SU-DHL-6 (cell line): ENCODE measurements around the gene MYBL2.
"Not testable (repeated sequence)": the region's sequence is repeated elsewhere in the genome, so short reads cannot be mapped to it uniquely, and the experiment has no call there.

Experiments used
- H2AFZ ChIP-seq: fragments of 200-600 bp; sonication (generic); 2 replicates; pipeline ENCODE4 v1.6.1; 2014; ENCODE audit warnings: low read depth, mild to moderate bottlenecking, moderate library complexity, mixed read lengths, antibody characterized with exemption, low read length; ENCODE audit not compliant: severe bottlenecking
- H3F3A ChIP-seq: fragments of 200-600 bp; shearing (Covaris generic); 2 replicates; pipeline ENCODE4 v1.6.0; 2016; ENCODE audit warnings: antibody characterized with exemption, mild to moderate bottlenecking; ENCODE audit not compliant: insufficient read depth
- H3K27ac ChIP-seq: fragments of 200-600 bp; sonication (generic); 2 replicates; pipeline ENCODE4 v1.5.1; 2016; ENCODE audit warnings: low read depth, mild to moderate bottlenecking, low read length, moderate library complexity, mixed read lengths
- H3K27me3 ChIP-seq: fragments of 200-600 bp; sonication (generic), shearing (Covaris generic); 2 replicates; pipeline ENCODE4 v1.6.0; 2014; ENCODE audit warnings: mild to moderate bottlenecking, low read length
- H3K36me3 ChIP-seq: fragments of 200-600 bp; sonication (generic); 2 replicates; pipeline ENCODE4 v1.6.1; 2014; ENCODE audit warnings: mild to moderate bottlenecking, low read length, mixed read lengths
- H3K4me2 ChIP-seq: fragments of 300-600, 200-600 bp; shearing (Covaris generic), sonication (generic); 2 replicates; pipeline ENCODE4 v1.6.0; 2014; ENCODE audit warnings: low read length, low read depth, mild to moderate bottlenecking; ENCODE audit not compliant: poor library complexity, severe bottlenecking
- H3K4me3 ChIP-seq: fragments of 200-600 bp; sonication (generic); 2 replicates; pipeline ENCODE4 v1.5.1; 2014; ENCODE audit warnings: antibody characterized with exemption, low read length, mild to moderate bottlenecking, mixed read lengths; ENCODE audit not compliant: insufficient read depth, poor library complexity, severe bottlenecking
- H3K79me2 ChIP-seq: fragments of 200-600 bp; sonication (generic); 2 replicates; pipeline ENCODE4 v1.6.1; 2014; ENCODE audit warnings: mild to moderate bottlenecking, low read length, moderate library complexity; ENCODE audit not compliant: insufficient read depth
- H3K9ac ChIP-seq: fragments of 200-600 bp; sonication (generic); 2 replicates; pipeline ENCODE4 v1.7.0; 2014; ENCODE audit warnings: mild to moderate bottlenecking, low read length
- H3K9me2 ChIP-seq: fragments of 200-600 bp; sonication (generic); replicated peaks from 2 replicates; pipeline ENCODE4 v1.6.1; 2014; ENCODE audit warnings: low read length; ENCODE audit not compliant: insufficient read depth
- H3K9me3 ChIP-seq: fragments of 200-600 bp; sonication (generic); 2 replicates; pipeline ENCODE4 v1.6.1; 2014; ENCODE audit warnings: low read length, mixed read lengths; ENCODE audit not compliant: insufficient read depth
- H4K20me1 ChIP-seq: fragments of 200-600 bp; sonication (generic); 2 replicates; pipeline ENCODE4 v1.6.1; 2014; ENCODE audit warnings: low read depth, mild to moderate bottlenecking, antibody characterized with exemption, low read length, moderate library complexity, mixed read lengths
- CTCF ChIP-seq: fragments of 200-600 bp; sonication (generic); IDR thresholded peaks from one replicate; pipeline ENCODE4 v1.5.1; 2017; ENCODE audit warnings: antibody characterized with exemption, mild to moderate bottlenecking, low read length, moderate library complexity; ENCODE audit not compliant: insufficient read depth, poor library complexity, severe bottlenecking
- EZH2phosphoT487 ChIP-seq: fragments of 200-600 bp; sonication (generic), shearing (Covaris generic); conservative IDR thresholded peaks from 2 replicates; pipeline ENCODE4 v1.6.1; 2018; ENCODE audit warnings: mild to moderate bottlenecking, antibody characterized with exemption, low read length, moderate library complexity, mixed read lengths

MYBL2 gene

GRCh38 chr20:43642548-43642947 is 24.4 kb upstream of the MYBL2 start:
- Histone ChIP-seq H3K9ac (no peak overlapping the region), H3K9me3 (no peaks in the 10 kb centered on the region), H4K20me1 (no peaks in the 10 kb centered on the region), H3K79me2 (no peaks in the 10 kb centered on the region), H3K4me3 (no peak overlapping the region), H2AFZ (no peak overlapping the region), H3K27me3 (no peaks in the 10 kb centered on the region), H3F3A (no peaks in the 10 kb centered on the region), H3K9me2 (no peaks in the 10 kb centered on the region), H3K36me3 (no peaks in the 10 kb centered on the region), H3K4me2 (no peak overlapping the region), H3K27ac (no peak overlapping the region)
- no peak for TF ChIP-seq EZH2phosphoT487
- TF ChIP-seq CTCF, result no peak

DNA sequence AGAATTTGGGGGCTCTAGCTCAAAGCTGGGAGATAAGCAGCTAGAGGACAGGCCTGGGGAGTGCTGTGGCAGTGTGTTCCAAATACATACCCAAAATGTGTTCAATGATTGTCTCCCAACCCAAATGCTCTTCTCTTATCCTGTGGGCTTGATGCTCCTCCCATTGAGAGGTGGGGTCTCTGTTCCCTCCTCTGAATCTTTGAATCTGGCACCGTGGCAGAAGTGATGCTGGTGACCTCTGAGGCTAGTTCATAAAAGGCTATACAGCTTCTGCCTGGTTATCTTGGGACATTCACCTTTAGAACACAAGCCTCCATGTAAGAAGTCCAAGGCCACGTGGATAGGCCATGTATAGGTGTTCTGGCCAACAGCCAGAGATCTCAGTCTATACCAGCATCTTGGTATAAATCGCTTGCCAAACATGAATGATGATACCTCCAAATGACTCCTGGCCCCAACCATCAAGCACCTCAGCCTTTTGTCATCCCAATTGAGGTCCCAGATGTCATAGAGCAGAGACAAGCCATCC is 15.9 kb upstream of the MYBL2 start:
- no peaks in the 10 kb centered on the region for H4K20me1 ChIP-seq
- TF ChIP-seq CTCF (no peak), EZH2phosphoT487 (no peak)
- no peaks in the 10 kb centered on the region for H3K36me3 ChIP-seq
- no peak overlapping the region for H2AFZ ChIP-seq
- no peak overlapping the region for H3K27ac ChIP-seq
- H3K4me2 ChIP-seq, result no peak overlapping the region
- H3K9me3 ChIP-seq, result no peaks in the 10 kb centered on the region
- H3K9me2 ChIP-seq, result no peaks in the 10 kb centered on the region
- H3F3A ChIP-seq, result peaks cover 6% of the 10 kb centered on the region; the same call in 1 of the 2 replicates
- no peaks in the 10 kb centered on the region for H3K27me3 ChIP-seq
- no peak overlapping the region for H3K4me3 ChIP-seq
- H3K79me2 ChIP-seq, result no peaks in the 10 kb centered on the region
- H3K9ac ChIP-seq, result no peak overlapping the region

- not testable (repeated sequence) for H3K27ac ChIP-seq, H3K9ac ChIP-seq, H3K4me2 ChIP-seq, H3K36me3 ChIP-seq, H3K79me2 ChIP-seq, H4K20me1 ChIP-seq, H3K9me2 ChIP-seq, H2AFZ ChIP-seq, H3F3A ChIP-seq, H3K4me3 ChIP-seq, H3K27me3 ChIP-seq, H3K9me3 ChIP-seq
Measured at GRCh38 chr20:43651650-43652184, 15.2 kb upstream of the MYBL2 start.

GRCh38 chr20:43653966-43654365 is 12.9 kb upstream of the MYBL2 start:
- Histone ChIP-seq H3K27me3 (no peaks in the 10 kb centered on the region), H3K9me2 (no peaks in the 10 kb centered on the region), H3K27ac (no peak overlapping the region), H4K20me1 (no peaks in the 10 kb centered on the region), H3K79me2 (no peaks in the 10 kb centered on the region), H3K9ac (no peak overlapping the region), H2AFZ (no peak overlapping the region), H3K4me3 (no peak overlapping the region), H3K9me3 (no peaks in the 10 kb centered on the region), H3K36me3 (no peaks in the 10 kb centered on the region), H3F3A (peaks cover 8% of the 10 kb centered on the region; the same call in 1 of the 2 replicates), H3K4me2 (no peak overlapping the region)
- TF ChIP-seq EZH2phosphoT487 (no peak), CTCF (no peak)

DNA sequence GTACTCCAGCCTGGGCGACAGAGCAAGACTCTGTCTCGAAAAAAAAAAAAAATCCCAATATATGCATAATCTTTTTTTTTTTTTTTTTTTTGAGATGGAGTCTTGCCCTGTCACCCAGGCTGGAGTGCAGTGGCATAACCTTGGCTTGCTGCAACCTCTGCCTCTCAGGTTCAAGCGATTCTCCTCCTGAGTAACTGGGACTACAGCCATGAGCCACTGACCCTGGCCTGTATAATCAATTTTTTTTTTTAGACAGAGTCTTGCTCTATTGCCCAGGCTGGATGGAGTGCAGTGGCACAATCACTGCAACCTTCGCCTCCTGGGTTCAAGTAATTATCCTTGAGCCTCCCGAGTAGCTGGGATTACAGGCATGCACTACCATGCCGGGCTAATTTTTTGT is 11.7 kb upstream of the MYBL2 start:
- not testable (repeated sequence) for H3K79me2 ChIP-seq, H3K9me2 ChIP-seq, H3K27me3 ChIP-seq, H3K4me2 ChIP-seq, H3K9me3 ChIP-seq, H3F3A ChIP-seq, H3K4me3 ChIP-seq, H2AFZ ChIP-seq, H4K20me1 ChIP-seq, H3K36me3 ChIP-seq, H3K9ac ChIP-seq, H3K27ac ChIP-seq
